PC-9 (cell line): ENCODE data around the gene BMAL1.

Source experiments
- CTCF ChIP-seq: fragments of 200-600 bp; sonication (generic); conservative IDR thresholded peaks from 2 replicates; pipeline ENCODE4 v1.6.1; 2017; ENCODE audit warnings: mixed run types, antibody characterized with exemption, mild to moderate bottlenecking, moderate library complexity
- EZH2 ChIP-seq: fragments of 200-600 bp; sonication (generic); IDR thresholded peaks from 2 replicates; pipeline ENCODE4 v1.8.0; 2017; ENCODE audit warnings: antibody characterized with exemption, low read depth

GRCh38 chr11:13229136-13229535 lies 48.5 kb upstream of the BMAL1 start:
- no peak for TF ChIP-seq EZH2
- no peak for TF ChIP-seq CTCF
